Pons (tissue), 1 donor: Measurements from ENCODE around the gene KCND3.
"Not testable (repeated sequence)": the region's sequence is repeated elsewhere in the genome, so short reads cannot be mapped to it uniquely, and the experiment has no call there.

Experiments used
- DNase-seq: peaks from one replicate; pipeline ENCODE4 v3.0.0-alpha.2; 2016; ENCODE audit warnings: low spot score

The KCND3 gene

GRCh38 chr1:111811891-111812290 is 177.6 kb downstream of the KCND3 start:
- DNase-seq: no peak

GRCh38 chr1:111805251-111805650 is 184.2 kb downstream of the KCND3 start:
- no peak for DNase-seq

GRCh38 chr1:111804776-111805175 is 184.7 kb downstream of the KCND3 start:
- no peak for DNase-seq

GRCh38 chr1:111803951-111804350 is 185.5 kb downstream of the KCND3 start:
- no peak for DNase-seq

- no peak for DNase-seq
These were observed 186.5 kb downstream of the KCND3 start for GRCh38 chr1:111802984-111803383.

GRCh38 chr1:111802110-111802509 is 187.4 kb downstream of the KCND3 start:
- DNase-seq: no peak

GRCh38 chr1:111801071-111801850 is 188.2 kb downstream of the KCND3 start:
- peak; percentile 4 for DNase-seq

GRCh38 chr1:111799722-111800121 is 189.7 kb downstream of the KCND3 start:
- DNase-seq: not testable (repeated sequence)

GRCh38 chr1:111798580-111798979 is 190.9 kb downstream of the KCND3 start:
- no peak for DNase-seq

GRCh38 chr1:111795401-111795800 is 194.1 kb downstream of the KCND3 start:
- DNase-seq: no peak

GRCh38 chr1:111793923-111794322 is 195.5 kb downstream of the KCND3 start:
- DNase-seq: no peak

- no peak for DNase-seq
These were observed 197.2 kb downstream of the KCND3 start for GRCh38 chr1:111792249-111792648.

- no peak for DNase-seq
These were observed 197.7 kb downstream of the KCND3 start for GRCh38 chr1:111791776-111792175.

GRCh38 chr1:111789666-111790316 is 199.7 kb downstream of the KCND3 start:
- peak; percentile 41 for DNase-seq

GRCh38 chr1:111789142-111789541 is 200.3 kb downstream of the KCND3 start:
- no peak for DNase-seq

GRCh38 chr1:111786669-111787207 is 202.7 kb downstream of the KCND3 start:
- DNase-seq: no peak

- no peak for DNase-seq
These were observed 205.1 kb downstream of the KCND3 start for GRCh38 chr1:111784273-111784901.

- no peak for DNase-seq
These were observed 209.9 kb downstream of the KCND3 start for GRCh38 chr1:111779546-111779945.

- DNase-seq: no peak
These were observed 210.9 kb downstream of the KCND3 start for GRCh38 chr1:111778541-111779051.

GRCh38 chr1:111778066-111778465 is 211.4 kb downstream of the KCND3 start:
- no peak for DNase-seq

GRCh38 chr1:111777301-111777700 is 212.2 kb downstream of the KCND3 start:
- no peak for DNase-seq

- DNase-seq: no peak
These were observed 212.6 kb downstream of the KCND3 start for GRCh38 chr1:111776861-111777260.

- DNase-seq: no peak
These were observed 213.1 kb downstream of the KCND3 start for GRCh38 chr1:111776391-111776790.
